ENCODE measurements around the gene LPAR3.

DNA sequence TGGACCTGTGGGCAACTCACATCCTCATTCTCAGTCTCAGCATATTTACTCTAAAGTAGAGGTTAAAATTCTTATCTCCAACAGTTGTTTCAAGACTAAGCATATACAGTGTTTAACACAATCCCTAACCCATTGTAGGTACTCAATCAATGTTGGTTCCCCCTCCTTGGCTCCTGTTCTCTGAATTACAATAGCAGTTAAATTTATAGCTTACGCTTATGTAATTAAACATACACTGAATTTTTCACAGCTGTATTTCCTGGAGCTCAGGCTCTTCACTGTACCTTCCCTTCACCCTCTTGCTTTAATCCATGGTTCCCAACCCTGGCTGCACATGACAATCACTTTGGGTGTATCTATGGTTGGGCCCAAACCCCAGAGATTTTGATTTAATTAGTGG, 89.4 kb downstream of the LPAR3 start:
- no peak for TF ChIP-seq REST (IDR thresholded peaks at IDR 0.05; ENCODE audit: insufficient replicate concordance, low read depth)
- TF ChIP-seq, protein P1, sequence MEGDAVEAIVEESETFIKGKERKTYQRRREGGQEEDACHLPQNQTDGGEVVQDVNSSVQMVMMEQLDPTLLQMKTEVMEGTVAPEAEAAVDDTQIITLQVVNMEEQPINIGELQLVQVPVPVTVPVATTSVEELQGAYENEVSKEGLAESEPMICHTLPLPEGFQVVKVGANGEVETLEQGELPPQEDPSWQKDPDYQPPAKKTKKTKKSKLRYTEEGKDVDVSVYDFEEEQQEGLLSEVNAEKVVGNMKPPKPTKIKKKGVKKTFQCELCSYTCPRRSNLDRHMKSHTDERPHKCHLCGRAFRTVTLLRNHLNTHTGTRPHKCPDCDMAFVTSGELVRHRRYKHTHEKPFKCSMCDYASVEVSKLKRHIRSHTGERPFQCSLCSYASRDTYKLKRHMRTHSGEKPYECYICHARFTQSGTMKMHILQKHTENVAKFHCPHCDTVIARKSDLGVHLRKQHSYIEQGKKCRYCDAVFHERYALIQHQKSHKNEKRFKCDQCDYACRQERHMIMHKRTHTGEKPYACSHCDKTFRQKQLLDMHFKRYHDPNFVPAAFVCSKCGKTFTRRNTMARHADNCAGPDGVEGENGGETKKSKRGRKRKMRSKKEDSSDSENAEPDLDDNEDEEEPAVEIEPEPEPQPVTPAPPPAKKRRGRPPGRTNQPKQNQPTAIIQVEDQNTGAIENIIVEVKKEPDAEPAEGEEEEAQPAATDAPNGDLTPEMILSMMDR (IDR thresholded peaks at IDR 0.05; ENCODE audit: insufficient read depth, low read length), result no peak
- TF ChIP-seq POLR2AphosphoS5 (IDR thresholded peaks at IDR 0.05; ENCODE audit: low read depth), result no peak

All from HL-60 (cell line).